Transverse colon (tissue), 4 donors: ENCODE results near the gene CFAP58.

Experiments
- CTCF ChIP-seq, 5 experiments: fragments of 200-600 bp in 3 of 5; fragments of 450-650 bp in 2 of 5; sonication (generic) in 3 of 5; IDR thresholded peaks; 1 replicate in 2 of 5; 2 replicates in 3 of 5; pipeline ENCODE4 v1.5.1; 2016 to 2017; ENCODE audit warnings: antibody characterized with exemption in 5 of 5, inconsistent platforms in 3 of 5, mild to moderate bottlenecking in 2 of 5, moderate library complexity in 1 of 5
- POLR2A ChIP-seq: fragments of 450-650 bp; IDR thresholded peaks from one replicate; pipeline ENCODE4 v1.6.1; 2016; ENCODE audit warnings: antibody characterized with exemption, mild to moderate bottlenecking, moderate library complexity
- POLR2AphosphoS5 ChIP-seq, 3 donors: sonication (generic); formaldehyde crosslinking; IDR thresholded peaks; one replicate each; pipeline ENCODE4 v1.6.1; 2016; ENCODE audit warnings: antibody characterized with exemption in 3 of 3

GRCh38 chr10:104351061-104351702 lies 2.5 kb upstream of the CFAP58 start:
- no peak for TF ChIP-seq CTCF (IDR thresholded peaks at IDR 0.05)
- TF ChIP-seq POLR2A: no peak
- TF ChIP-seq POLR2AphosphoS5 (IDR thresholded peaks at IDR 0.05): no peak
